Coronary artery (tissue), 2 donors: ENCODE results near the gene UNC93A.
"Not testable (repeated sequence)": the region's sequence is repeated elsewhere in the genome, so short reads cannot be mapped to it uniquely, and the experiment has no call there.

Experiments used
- DNase-seq: peaks from one replicate; pipeline ENCODE4 v3.0.0-alpha.2; 2017; ENCODE audit warnings: low spot score
- H3K27ac ChIP-seq, 2 donors: fragments of 200-600 bp; sonication (generic); one replicate each; pipeline ENCODE4 v1.5.1; 2016 to 2019
- H3K4me3 ChIP-seq: fragments of 200-600 bp; sonication (generic); 2 replicates; pipeline ENCODE4 v1.5.1; 2016; ENCODE audit warnings: mild to moderate bottlenecking, moderate library complexity
- CTCF ChIP-seq: fragments of 200-600 bp; sonication (generic); IDR thresholded peaks from one replicate; pipeline ENCODE4 v1.5.1; 2019; ENCODE audit warnings: antibody characterized with exemption

UNC93A gene

GRCh38 chr6:167314180-167314821, 23.2 kb downstream of the UNC93A start:
- DNase-seq = no peak
- Histone ChIP-seq H3K27ac (no peak overlapping the region), H3K4me3 (no peak overlapping the region)
- no peak for TF ChIP-seq CTCF

DNA sequence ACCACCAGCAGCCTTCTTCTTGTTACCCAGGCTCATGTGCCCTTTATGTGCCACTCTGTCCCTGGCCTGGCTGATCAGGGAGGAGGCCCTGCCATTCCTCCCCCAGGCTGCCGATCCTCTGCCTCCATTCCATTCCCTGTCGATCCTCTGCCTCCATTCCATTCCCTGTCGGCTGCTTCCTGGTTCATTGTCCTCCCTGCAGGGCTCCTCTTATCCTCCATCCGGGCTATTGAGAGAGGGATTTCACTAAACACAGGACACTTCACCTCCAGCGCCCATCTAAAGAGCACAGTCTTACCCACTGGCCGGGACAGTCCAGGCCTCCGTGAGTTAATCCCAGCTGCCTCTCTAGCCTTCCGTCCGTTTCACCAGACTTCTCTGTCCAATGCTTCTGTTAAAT, 26.1 kb downstream of the UNC93A start:
- no peak for DNase-seq
- no peak for TF ChIP-seq CTCF
- Histone ChIP-seq H3K4me3 (no peak overlapping the region), H3K27ac (no peak overlapping the region)

DNA sequence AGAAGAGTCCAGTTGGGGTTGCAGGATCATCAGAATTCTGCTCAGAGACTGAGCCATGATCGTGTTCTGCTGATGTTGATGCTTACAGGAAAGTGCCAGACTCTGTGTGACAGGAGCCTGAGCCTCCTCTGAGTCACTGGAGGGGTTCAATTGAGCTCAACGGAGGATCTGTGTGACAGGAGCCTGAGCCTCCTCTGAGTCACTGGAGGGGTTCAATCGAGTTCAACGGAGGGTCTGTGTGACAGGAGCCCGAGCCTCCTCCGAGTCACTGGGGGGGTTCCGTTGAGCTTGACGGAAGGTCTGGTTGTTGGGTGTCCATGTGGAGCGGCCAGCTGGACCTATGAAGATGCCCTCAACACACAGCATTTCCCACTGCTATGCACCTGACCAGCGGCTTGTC, 27.2 kb downstream of the UNC93A start:
- H3K27ac ChIP-seq, H3K4me3 ChIP-seq, DNase-seq: not testable (repeated sequence)

- DNase-seq, H3K27ac ChIP-seq, H3K4me3 ChIP-seq: not testable (repeated sequence)
Observed at GRCh38 chr6:167318856-167319255, 27.7 kb downstream of the UNC93A start.

DNA sequence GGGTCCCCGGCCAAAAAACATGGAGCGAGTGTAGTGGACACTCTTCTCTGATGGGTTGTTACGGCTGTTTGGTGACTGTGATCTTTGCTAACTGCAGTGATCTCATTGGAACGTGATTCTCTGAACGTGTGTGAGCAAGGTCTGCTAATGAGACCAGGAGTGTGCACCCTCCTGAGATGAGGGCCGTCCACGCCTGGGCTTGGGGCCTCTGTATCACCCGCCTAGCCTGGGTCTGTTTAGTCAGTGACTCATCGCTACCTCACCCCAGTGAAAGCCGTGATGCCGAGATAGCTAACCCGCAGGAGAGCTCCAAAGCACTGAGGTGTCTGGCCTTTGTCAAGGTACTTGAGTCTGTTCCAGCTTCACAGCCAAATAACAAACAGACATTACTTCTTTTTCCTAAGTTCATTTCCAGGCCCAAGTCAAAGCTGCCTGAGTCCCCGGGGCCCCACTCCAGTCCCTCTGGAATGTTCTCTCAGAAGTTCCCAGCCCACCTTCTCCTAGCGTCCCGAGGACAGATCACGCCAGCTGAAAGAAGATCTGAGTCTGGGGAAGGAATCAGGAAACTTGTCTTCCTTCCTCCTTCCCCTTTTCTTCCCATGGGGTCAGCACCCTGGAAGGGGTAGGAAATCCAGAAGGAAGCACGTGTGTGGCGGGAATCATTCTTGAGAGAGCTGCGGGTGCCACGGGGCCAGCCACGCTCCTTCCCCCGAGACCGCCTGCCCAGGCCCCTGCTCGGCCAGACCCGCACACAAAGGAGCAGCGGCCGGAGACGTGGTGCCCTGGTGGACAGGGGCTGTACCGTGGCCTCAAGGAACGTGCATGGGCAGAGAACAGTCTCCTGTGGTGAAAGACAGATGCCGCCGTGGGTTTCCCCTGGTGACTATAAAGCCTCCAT, 29.0 kb downstream of the UNC93A start:
- not testable (repeated sequence) for H3K27ac ChIP-seq, H3K4me3 ChIP-seq, DNase-seq

GRCh38 chr6:167320754-167321056, 29.6 kb downstream of the UNC93A start:
- not testable (repeated sequence) for H3K4me3 ChIP-seq, H3K27ac ChIP-seq, DNase-seq

GRCh38 chr6:167321185-167321584, 30.1 kb downstream of the UNC93A start:
- H3K27ac ChIP-seq, H3K4me3 ChIP-seq, DNase-seq: not testable (repeated sequence)

DNA sequence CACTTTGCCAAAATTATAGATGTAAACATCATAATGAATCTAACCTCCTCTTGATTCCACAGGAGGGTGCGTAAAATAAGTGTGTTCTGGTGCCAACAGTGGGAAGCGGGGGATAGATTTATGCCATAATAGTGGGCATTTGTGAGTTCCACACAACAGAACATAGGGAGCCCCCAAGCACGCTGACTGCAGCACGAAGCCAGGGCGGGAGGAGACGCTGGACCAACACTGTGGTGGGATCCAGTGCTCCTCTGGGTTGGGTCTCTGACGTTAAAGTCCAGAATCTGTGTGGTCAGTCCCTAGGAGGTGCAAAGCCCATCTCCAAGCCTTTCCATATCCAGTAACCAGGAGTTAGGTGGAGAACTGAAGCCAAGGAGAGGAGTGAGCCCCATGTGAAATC, 32.0 kb downstream of the UNC93A start:
- H3K4me3 ChIP-seq = no peak overlapping the region
- H3K27ac ChIP-seq = no peak overlapping the region
- DNase-seq = no peak
- no peak for TF ChIP-seq CTCF

- TF ChIP-seq CTCF = no peak
- no peak for DNase-seq
- Histone ChIP-seq H3K27ac (no peak overlapping the region), H3K4me3 (no peak overlapping the region)
Observed at GRCh38 chr6:167324111-167324510, 33.0 kb downstream of the UNC93A start.

DNA sequence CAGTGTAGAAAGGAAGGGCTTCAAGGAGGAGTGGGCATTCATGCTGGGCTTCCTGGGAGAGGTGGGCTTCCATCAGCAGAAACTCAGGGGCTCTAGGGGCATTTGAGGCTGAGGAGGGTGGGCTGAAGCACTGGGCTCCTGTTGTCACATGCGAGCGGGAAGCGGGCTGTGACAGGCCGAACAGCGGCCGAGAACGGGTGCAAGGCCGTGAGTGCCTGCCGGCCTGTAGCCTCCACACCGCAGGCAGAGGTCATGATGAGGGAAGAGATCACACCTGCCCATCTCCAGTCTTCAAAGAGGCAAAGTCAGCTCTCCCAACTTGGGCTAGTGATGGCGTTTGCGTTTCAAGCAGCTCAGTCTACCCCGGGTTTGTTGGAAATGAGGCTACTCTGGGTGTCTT, 34.7 kb downstream of the UNC93A start:
- DNase-seq = no peak
- TF ChIP-seq CTCF = no peak
- Histone ChIP-seq H3K4me3 (no peak overlapping the region), H3K27ac (no peak overlapping the region)
